A549 (cell line): Measurements from ENCODE around the gene PSMD13.

ENCODE experiments used
- FOSB ChIP-seq: fragments of 250-450 bp; sonication (Bioruptor Pico); IDR thresholded peaks from 2 replicates; pipeline ENCODE4 v1.5.0; 2020; ENCODE audit warnings: mild to moderate bottlenecking, moderate library complexity
- JUNB ChIP-seq: fragments of >200 bp; sonication (Bioruptor Twin); formaldehyde crosslinking; IDR thresholded peaks from 2 replicates; pipeline ENCODE4 v1.6.1; 2016
- MAFK ChIP-seq: fragments of 450-650 bp; IDR thresholded peaks from 2 replicates; pipeline ENCODE4 v1.6.1; 2014; ENCODE audit not compliant: partially characterized antibody
- POLR2A ChIP-seq: IDR thresholded peaks from 2 replicates; pipeline ENCODE4 v1.6.1; 2012; ENCODE audit warnings: mild to moderate bottlenecking, low read length
- RNF2 ChIP-seq: fragments of 200-600 bp; sonication (generic); IDR thresholded peaks from 2 replicates; pipeline ENCODE4 v1.6.1; 2016; ENCODE audit warnings: low read depth, mild to moderate bottlenecking, antibody characterized with exemption, moderate library complexity, borderline replicate concordance
- SMC3 ChIP-seq: fragments of >200 bp; sonication (Bioruptor Twin); formaldehyde crosslinking; IDR thresholded peaks from 3 replicates; pipeline ENCODE4 v1.6.1; 2018; ENCODE audit warnings: inconsistent platforms
- ZC3H11A ChIP-seq: fragments of 450-650 bp; IDR thresholded peaks from 2 replicates; pipeline ENCODE4 v1.6.1; 2014; ENCODE audit warnings: antibody characterized with exemption, mild to moderate bottlenecking
- TF ChIP-seq, protein P1 (sequence below): fragments of >200 bp; sonication (Bioruptor Twin); formaldehyde crosslinking; IDR thresholded peaks from 3 replicates; pipeline ENCODE4 v1.5.1; 2016

DNA sequence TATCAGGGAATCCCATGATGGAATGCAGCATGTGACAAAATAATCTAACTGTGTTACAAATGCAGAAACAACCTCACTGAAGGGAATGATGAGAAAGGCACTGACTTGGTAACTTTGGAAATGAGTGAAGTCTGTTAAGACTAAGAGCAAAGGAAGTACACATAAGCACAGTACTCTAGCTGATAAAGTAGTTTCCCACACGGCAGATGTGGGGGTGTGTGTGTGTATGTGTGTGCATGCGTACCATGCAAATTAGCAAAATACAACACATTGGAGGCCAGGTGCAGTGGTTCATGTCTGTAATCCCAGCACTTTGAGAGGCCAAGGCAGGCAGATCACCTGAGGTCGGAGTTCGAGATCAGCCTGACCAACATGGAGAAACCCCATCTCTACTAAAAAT, 24.8 kb downstream of the PSMD13 start:
- TF ChIP-seq, protein P1, sequence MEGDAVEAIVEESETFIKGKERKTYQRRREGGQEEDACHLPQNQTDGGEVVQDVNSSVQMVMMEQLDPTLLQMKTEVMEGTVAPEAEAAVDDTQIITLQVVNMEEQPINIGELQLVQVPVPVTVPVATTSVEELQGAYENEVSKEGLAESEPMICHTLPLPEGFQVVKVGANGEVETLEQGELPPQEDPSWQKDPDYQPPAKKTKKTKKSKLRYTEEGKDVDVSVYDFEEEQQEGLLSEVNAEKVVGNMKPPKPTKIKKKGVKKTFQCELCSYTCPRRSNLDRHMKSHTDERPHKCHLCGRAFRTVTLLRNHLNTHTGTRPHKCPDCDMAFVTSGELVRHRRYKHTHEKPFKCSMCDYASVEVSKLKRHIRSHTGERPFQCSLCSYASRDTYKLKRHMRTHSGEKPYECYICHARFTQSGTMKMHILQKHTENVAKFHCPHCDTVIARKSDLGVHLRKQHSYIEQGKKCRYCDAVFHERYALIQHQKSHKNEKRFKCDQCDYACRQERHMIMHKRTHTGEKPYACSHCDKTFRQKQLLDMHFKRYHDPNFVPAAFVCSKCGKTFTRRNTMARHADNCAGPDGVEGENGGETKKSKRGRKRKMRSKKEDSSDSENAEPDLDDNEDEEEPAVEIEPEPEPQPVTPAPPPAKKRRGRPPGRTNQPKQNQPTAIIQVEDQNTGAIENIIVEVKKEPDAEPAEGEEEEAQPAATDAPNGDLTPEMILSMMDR: no peak
- TF ChIP-seq FOSB (CRISPR knock-in tag) (no peak), SMC3 (no peak), ZC3H11A (no peak), RNF2 (no peak), POLR2A (no peak), JUNB (no peak), MAFK (no peak)
